Subcutaneous adipose tissue (tissue), 4 donors: Measurements from ENCODE around the gene CATSPERD. TPM values are rescaled to one million over a fixed set of nuclear protein-coding genes. Genes with fewer than 3 reads are reported as not detected.

ENCODE experiments used
- total RNA-seq, 4 donors: library from RNA; depleted of rRNA; stranded (reverse); fragments of >200 nt; gene quantifications; one replicate each; pipeline ENCODE4 v1.1.0, GENCODE V29; 2016
- TF ChIP-seq, protein P1 (sequence below): fragments of 450-650 bp; IDR thresholded peaks from one replicate; pipeline ENCODE4 v1.5.1; 2016; ENCODE audit warnings: low read depth, mild to moderate bottlenecking, control low read depth, antibody characterized with exemption, moderate library complexity

The CATSPERD gene
- total RNA-seq, 4 donors from 2014 or later = not detected

DNA sequence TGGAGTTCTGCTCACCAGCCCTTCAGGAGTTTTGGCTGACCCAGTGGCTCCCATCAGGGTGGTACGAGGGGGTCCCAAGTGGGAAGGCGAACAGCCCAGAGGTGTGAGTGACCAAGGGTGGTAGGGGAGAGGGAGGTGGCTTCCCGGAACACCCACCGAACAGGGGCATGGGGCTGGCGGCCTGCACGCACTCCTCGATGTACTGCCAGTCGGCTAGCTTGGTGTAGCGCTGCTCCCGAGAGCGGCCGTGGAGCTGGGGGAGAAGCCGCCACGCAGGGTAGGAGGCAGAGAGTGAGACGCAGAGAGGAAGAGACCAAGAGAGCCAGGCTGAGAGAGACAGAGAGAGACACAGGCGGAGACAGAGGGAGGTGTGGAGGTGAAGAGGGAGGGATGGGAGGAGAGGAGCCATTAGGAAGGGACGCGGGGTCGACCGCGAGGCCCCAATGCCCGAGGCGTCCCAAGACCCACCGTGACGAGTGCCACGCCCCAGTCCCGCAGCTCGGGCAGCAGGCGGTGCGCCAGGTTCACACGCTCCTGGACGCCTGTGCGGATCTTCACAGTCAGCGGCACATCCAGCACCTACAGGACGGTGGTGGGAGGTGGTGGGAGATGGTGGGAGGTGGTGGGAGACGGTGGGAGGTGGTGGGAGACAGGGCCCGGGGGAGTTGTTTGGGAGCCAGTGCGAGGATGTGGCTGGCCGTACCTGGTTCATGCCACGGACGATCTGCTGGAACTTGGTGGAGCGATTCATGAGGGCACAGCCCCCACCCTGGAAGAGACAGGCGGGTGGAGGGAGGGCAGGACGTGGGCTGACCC is 66.4 kb downstream of the CATSPERD start:
- TF ChIP-seq, protein P1, sequence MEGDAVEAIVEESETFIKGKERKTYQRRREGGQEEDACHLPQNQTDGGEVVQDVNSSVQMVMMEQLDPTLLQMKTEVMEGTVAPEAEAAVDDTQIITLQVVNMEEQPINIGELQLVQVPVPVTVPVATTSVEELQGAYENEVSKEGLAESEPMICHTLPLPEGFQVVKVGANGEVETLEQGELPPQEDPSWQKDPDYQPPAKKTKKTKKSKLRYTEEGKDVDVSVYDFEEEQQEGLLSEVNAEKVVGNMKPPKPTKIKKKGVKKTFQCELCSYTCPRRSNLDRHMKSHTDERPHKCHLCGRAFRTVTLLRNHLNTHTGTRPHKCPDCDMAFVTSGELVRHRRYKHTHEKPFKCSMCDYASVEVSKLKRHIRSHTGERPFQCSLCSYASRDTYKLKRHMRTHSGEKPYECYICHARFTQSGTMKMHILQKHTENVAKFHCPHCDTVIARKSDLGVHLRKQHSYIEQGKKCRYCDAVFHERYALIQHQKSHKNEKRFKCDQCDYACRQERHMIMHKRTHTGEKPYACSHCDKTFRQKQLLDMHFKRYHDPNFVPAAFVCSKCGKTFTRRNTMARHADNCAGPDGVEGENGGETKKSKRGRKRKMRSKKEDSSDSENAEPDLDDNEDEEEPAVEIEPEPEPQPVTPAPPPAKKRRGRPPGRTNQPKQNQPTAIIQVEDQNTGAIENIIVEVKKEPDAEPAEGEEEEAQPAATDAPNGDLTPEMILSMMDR = no peak

DNA sequence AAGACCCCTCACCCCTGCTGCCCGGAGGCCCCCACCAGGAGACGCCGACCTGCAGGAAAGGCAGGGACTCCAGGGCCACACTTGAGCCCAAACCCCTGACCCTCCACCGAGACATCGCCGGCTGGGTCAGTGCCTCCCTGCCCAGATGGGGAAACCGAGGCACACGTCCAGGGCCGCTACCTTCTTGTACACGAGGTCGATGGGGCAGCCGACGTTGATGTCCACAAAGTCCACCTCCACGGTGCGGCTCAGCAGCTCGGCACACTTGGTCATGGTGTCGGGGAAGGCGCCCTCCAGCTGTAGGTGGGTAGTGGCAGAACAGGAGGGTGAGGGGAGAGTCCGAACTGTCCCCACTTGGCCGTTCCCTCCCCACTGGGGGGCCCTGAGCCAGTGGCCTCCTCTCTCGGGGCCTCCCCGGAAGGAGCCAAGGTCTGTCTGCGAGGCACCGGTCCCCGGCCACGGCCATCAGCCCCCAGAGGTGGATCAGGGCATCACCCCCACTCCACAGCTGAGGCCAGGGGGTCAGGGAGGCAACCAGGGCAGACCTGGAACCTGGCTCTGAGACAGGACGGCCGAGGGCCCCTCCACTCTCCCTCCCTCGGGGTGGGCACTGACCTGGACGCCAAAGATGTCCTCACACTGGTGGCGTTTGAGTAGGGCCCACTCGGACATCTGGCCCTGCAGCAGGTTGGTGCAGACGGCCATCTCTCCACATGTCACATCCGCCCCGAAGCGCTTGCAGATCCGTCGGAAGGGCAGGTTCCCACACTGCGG is 67.2 kb downstream of the CATSPERD start:
- TF ChIP-seq, protein P1 = no peak

DNA sequence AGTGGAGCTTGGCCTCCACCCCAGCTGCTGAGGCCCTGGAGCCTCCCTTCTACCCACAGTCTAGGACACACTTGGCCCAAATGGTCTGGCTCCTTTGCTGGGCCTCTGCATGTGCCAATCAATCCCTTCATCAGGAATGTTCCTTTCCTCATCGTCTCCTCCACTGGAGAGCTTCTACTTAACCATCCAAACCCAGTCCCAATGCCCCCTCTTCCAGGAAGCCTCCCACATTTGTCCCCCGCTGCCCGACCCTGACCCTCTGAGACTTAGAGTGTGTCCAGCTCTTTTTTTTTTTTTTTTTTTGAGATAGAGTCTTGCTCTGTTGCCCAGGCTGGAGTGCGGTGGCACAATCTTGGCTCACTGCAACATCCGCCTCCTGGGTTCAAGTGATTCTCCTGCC is 68.0 kb downstream of the CATSPERD start:
- TF ChIP-seq, protein P1 = no peak

DNA sequence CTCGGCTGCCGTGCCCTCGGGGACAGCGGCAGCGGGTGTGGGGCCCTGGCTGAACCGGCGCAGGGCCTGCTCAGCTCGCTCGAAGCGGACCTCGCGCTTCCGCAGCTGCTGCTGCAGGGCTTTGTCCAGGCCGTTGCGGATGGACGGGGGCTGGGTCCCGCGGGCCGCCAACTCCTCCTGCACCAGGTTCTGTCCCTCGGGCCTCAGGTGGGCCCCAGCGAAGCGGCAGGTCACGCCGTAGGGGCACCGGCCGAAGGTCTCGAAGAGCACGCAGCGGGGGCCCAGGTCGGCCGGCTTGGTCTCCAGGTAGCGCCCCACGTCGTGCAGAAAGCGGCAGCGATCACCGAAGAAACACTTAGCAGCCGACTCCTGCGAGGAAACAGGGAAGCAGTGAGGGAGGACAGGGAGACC is 68.9 kb downstream of the CATSPERD start:
- TF ChIP-seq, protein P1 = no peak

DNA sequence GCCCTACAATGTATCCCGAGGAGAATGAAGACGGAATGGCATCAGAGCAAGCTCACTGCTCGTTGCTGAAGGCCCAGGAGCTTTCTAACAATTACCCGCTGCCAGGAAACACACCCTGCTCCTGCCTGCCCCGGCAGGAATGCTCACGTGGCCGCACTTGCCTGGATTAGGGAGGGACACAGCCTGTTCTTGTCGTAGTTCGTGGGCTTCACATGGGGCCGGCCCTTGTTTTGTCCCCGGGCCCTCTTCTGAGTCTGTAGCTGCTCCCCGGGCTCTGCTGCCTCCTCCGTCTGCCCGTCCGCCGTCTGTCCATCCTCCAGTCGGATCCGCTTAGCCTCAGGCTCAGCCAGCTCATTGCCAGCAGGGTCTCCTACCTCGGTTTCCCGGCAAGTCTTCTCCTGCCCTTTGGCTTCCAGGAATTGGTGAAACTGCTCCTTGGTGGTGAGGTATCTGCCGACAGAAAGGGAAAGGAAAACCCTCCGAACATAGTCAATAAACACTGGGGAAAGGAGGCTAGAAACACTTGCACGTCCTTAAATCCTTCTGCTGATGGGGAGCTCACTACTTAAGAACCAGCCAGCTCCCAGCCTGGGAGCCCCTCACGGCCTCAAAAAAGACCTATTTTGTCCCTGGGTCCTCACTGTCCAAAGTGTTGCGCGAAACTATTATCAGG is 69.6 kb downstream of the CATSPERD start:
- TF ChIP-seq, protein P1 = no peak

DNA sequence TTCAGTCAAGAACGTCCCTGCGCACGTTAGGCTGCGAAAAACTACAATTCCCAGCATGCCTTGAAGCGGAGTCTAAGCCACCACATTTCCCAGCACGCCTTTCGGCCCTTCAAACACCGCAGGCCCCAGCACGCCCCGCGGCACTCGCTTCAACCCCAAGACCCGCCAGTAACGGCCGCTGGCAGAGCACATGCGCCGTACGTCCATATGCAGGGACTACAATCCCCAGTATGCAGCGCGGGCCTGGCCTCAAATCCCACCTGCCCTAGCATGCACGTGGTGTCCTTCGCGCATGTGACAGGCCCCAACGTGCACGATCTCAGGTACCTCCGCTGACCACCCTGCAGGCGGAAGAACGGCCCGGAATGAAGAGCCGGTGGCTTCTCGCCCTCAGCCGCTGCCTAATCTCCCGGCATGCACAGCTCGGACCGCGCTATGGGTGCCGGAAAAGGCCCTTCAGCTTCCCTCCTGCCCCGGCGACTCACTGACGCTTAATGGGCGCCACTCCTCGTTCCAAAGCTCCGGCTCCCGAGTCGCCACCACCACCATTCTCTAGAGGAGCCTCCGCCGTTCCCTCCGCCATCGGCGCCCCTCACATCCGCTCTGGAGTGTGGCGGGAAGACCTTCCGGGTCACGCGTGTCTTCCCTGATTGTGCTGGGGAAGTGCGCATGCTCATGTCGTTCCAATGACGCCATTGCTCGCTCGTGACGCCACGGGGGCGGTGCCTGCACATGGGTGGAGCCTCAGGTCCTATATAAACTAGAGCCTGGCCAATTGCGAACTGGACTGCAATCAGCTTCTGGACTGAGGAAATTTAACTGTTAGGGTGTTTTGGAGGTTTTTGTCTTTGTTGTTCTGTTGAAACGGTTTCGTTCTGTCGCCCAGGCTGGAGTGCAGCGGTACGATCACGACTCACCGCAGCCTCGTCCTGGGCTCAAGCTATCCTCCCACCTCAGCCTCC is 70.4 kb downstream of the CATSPERD start, which contains the start of gene DUS3L:
Gene DUS3L, minus strand, starts transcription at position 605 of the 962 bp plus-strand sequence. Its CDS starts 22 bp downstream, at position 583.
- TF ChIP-seq, protein P1 = no peak
